IPS-18a (cell line): ENCODE measurements around the gene NREP.

ENCODE experiments used
- H3K27ac ChIP-seq: one replicate; pipeline ENCODE4 v1.5.1; 2013; ENCODE audit warnings: low read length
- H3K27me3 ChIP-seq: one replicate; pipeline ENCODE4 v1.6.1; 2013; ENCODE audit warnings: mild to moderate bottlenecking, low read length; ENCODE audit not compliant: control insufficient read depth, insufficient read depth
- H3K36me3 ChIP-seq: one replicate; pipeline ENCODE4 v1.6.1; 2013; ENCODE audit warnings: low read depth, low read length; ENCODE audit not compliant: control insufficient read depth
- H3K4me1 ChIP-seq: one replicate; pipeline ENCODE4 v1.6.1; 2013; ENCODE audit warnings: low read depth, low read length; ENCODE audit not compliant: control insufficient read depth
- H3K4me3 ChIP-seq: one replicate; pipeline ENCODE4 v1.5.1; 2013; ENCODE audit warnings: low read length
- H3K9ac ChIP-seq: one replicate; pipeline ENCODE4 v1.6.1; 2013; ENCODE audit warnings: mild to moderate bottlenecking, low read length, moderate library complexity
- H3K9me3 ChIP-seq: one replicate; pipeline ENCODE4 v1.6.1; 2013; ENCODE audit warnings: low read depth, low read length; ENCODE audit not compliant: control insufficient read depth

The NREP gene

GRCh38 chr5:111762895-111763294, 5.9 kb upstream of the NREP start:
- Histone ChIP-seq H3K4me1 (peaks cover 9% of the 10 kb centered on the region), H3K27ac (no peak overlapping the region)

GRCh38 chr5:111758284-111758628, 1.3 kb upstream of the NREP start:
- Histone ChIP-seq H3K27ac (peak overlapping the region; percentile 96), H3K4me1 (peaks cover 34% of the 10 kb centered on the region), H3K9me3 (no peaks in the 10 kb centered on the region), H3K27me3 (no peaks in the 10 kb centered on the region), H3K36me3 (peaks cover 9% of the 10 kb centered on the region), H3K4me3 (peak overlapping the region; percentile 99), H3K9ac (peak overlapping the region; percentile 97)

More at GRCh38 chr5:111762895-111763294, 5.9 kb upstream of the NREP start:
- no peaks in the 10 kb centered on the region for H3K27me3 ChIP-seq
- no peaks in the 10 kb centered on the region for H3K36me3 ChIP-seq
- H3K4me3 ChIP-seq = no peak overlapping the region
- no peak overlapping the region for H3K9ac ChIP-seq
- no peaks in the 10 kb centered on the region for H3K9me3 ChIP-seq

- no peaks in the 10 kb centered on the region for H3K9me3 ChIP-seq
- H3K4me1 ChIP-seq = peaks cover 38% of the 10 kb centered on the region
- H3K27me3 ChIP-seq = no peaks in the 10 kb centered on the region
- H3K36me3 ChIP-seq = peaks cover 10% of the 10 kb centered on the region
- H3K4me3 ChIP-seq = peak overlapping the region; percentile 99
- H3K27ac ChIP-seq = peak overlapping the region; percentile 96
- peak overlapping the region; percentile 97 for H3K9ac ChIP-seq
These were observed 625 bp upstream of the NREP start for GRCh38 chr5:111757355-111758283.

GRCh38 chr5:111755942-111756381, 1.0 kb downstream of the NREP start:
- H3K9me3 ChIP-seq = no peaks in the 10 kb centered on the region
- no peaks in the 10 kb centered on the region for H3K27me3 ChIP-seq
- peaks cover 42% of the 10 kb centered on the region for H3K4me1 ChIP-seq
- H3K36me3 ChIP-seq = peaks cover 13% of the 10 kb centered on the region
- peak overlapping the region; percentile 69 for H3K27ac ChIP-seq
- H3K9ac ChIP-seq = peak overlapping the region; percentile 99
- H3K4me3 ChIP-seq = peak overlapping the region; percentile 99

GRCh38 chr5:111755345-111755941, 1.6 kb downstream of the NREP start:
- Histone ChIP-seq H3K4me3 (peak overlapping the region; percentile 99), H3K27ac (peak overlapping the region; percentile 69), H3K9ac (peak overlapping the region; percentile 99)

GRCh38 chr5:111753884-111754589, 3.0 kb downstream of the NREP start:
- peak overlapping the region; percentile 51 for H3K27ac ChIP-seq
- H3K9me3 ChIP-seq = no peaks in the 10 kb centered on the region
- H3K4me3 ChIP-seq = peak overlapping the region; percentile 99
- no peak overlapping the region for H3K9ac ChIP-seq
- H3K4me1 ChIP-seq = peaks cover 41% of the 10 kb centered on the region
- H3K27me3 ChIP-seq = no peaks in the 10 kb centered on the region
- H3K36me3 ChIP-seq = peaks cover 24% of the 10 kb centered on the region

More at GRCh38 chr5:111755345-111755941, 1.6 kb downstream of the NREP start:
- Histone ChIP-seq H3K4me1 (peaks cover 42% of the 10 kb centered on the region), H3K36me3 (peaks cover 16% of the 10 kb centered on the region), H3K9me3 (no peaks in the 10 kb centered on the region), H3K27me3 (no peaks in the 10 kb centered on the region)

- Histone ChIP-seq H3K27me3 (no peaks in the 10 kb centered on the region), H3K36me3 (peaks cover 30% of the 10 kb centered on the region), H3K9me3 (no peaks in the 10 kb centered on the region), H3K27ac (no peak overlapping the region), H3K4me1 (peaks cover 33% of the 10 kb centered on the region), H3K4me3 (no peak overlapping the region), H3K9ac (no peak overlapping the region)
These were observed 4.5 kb downstream of the NREP start for GRCh38 chr5:111752426-111752965.

GRCh38 chr5:111749303-111750026, 7.5 kb downstream of the NREP start:
- peaks cover 25% of the 10 kb centered on the region for H3K4me1 ChIP-seq
- no peak overlapping the region for H3K4me3 ChIP-seq
- H3K27ac ChIP-seq = no peak overlapping the region
- H3K9ac ChIP-seq = no peak overlapping the region
- peaks cover 28% of the 10 kb centered on the region for H3K36me3 ChIP-seq
- no peaks in the 10 kb centered on the region for H3K27me3 ChIP-seq
- H3K9me3 ChIP-seq = no peaks in the 10 kb centered on the region

- Histone ChIP-seq H3K27me3 (no peaks in the 10 kb centered on the region), H3K9me3 (no peaks in the 10 kb centered on the region), H3K9ac (no peak overlapping the region), H3K27ac (no peak overlapping the region), H3K4me3 (no peak overlapping the region), H3K4me1 (peaks cover 25% of the 10 kb centered on the region), H3K36me3 (peaks cover 22% of the 10 kb centered on the region)
These were observed 8.7 kb downstream of the NREP start for GRCh38 chr5:111748304-111748763.

- H3K36me3 ChIP-seq = peaks cover 19% of the 10 kb centered on the region
- H3K9me3 ChIP-seq = no peaks in the 10 kb centered on the region
- H3K4me1 ChIP-seq = peaks cover 27% of the 10 kb centered on the region
- no peak overlapping the region for H3K27ac ChIP-seq
- H3K27me3 ChIP-seq = no peaks in the 10 kb centered on the region
- no peak overlapping the region for H3K9ac ChIP-seq
- H3K4me3 ChIP-seq = no peak overlapping the region
These were observed 9.7 kb downstream of the NREP start for GRCh38 chr5:111747337-111747736.
